ENCODE data around the gene NFIC. TPM values are rescaled to one million over a fixed set of nuclear protein-coding genes. Genes with fewer than 3 reads are reported as not detected.
"Not testable (repeated sequence)": the region's sequence is repeated elsewhere in the genome, so short reads cannot be mapped to it uniquely, and the experiment has no call there.

The NFIC gene
- total RNA-seq, 2 donors from 2014 or later = 52.4 to 57.8 TPM

DNA sequence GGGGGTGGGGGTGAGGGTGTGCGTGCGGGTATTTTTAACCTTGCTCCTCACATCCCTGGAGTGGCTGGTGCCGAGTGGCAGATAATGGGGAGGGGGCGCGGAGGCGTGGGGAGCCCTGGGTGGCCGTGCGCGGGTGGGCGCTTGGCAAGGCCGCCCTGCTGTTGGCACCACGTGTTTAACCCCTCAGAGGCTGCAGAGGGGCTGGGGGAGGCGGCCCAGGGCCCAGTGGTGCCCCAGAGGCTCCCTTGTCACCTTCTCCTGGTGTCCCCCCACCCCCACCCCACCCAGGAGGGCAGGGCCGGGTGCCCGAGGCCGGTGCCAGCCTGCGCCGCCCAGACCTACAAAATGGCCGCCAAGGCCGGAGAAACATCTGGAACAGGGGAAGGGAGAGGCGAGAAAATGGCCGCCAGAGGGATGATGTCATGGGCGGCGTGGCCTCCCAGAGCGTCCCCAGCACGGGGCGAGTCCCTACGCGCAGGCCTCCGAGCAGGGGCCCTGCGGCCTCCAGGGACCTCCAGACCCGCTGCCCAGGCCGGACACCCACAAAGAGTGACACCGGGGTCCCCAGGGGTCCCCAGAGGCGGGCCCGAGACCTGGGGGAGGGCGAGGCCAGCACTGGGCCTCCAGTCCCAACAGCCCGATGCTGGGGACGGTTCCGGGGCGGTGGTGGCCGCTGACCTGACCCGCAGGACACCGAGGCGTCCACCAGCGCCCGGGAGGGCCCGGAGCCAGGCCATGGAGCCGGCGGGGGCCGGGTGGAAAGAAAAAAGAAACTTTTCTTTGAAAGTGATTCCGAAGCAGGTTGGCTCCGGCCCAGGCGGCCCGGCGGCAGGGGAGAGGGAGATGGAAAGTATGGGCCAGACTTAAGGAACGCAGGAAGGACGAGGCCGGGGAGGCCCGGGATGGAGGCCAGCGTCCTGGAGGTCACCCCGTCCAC is 38.2 kb downstream of the NFIC start:
- DNase-seq = peak; percentile 52 to 72
- ATAC-seq = peak; percentile 35
- intact Hi-C loops (cut with DNase I, micrococcal nuclease) = no loop called here

DNA sequence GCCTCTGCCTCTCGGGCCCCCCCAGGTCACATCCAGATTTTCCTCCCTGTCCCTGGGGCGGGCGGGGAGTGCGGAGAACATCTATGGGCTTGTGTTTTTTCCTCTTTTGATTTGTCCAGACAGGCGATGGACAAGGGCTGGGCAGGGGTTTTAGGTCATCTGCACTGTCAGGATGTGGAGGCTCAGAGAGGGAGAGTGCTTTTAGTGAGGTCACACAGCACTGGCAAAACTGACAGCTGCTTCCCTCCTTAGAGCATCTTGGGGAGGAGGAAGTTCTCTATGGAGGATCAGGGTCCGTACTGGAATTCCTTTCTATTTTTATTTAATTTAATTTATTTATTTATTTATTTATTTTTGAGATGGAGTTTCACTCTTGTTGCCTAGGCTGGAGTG is 38.9 kb downstream of the NFIC start:
- DNase-seq (no peak), ATAC-seq (no peak)
- intact Hi-C loops (cut with DNase I, micrococcal nuclease) = no loop called here

DNA sequence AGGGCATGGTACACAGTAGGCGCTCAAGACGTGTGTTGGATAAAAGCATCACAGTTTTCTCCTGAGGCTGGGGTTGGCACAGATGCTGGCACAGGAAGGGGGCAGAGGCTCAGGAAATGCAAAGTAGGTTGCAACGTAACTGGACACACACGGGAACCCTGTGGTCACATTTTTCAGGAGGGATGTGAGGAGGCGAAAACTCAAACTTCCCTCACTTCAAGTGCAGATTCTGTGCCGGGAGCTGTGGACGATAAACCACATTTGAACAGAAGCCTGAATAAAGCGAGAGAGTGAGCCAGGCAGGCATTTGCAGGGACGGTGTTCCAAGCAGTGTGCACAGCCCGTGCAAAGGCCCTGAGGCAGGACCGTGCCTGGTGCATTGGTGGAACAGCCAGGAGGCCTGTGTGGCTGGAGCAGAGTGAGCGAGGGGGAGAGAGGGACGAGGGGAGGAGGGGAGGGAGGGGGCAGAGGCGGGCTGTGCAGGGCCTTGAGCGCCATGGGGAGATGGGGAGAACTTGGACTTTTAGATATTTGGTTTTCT is 40.3 kb downstream of the NFIC start:
- ATAC-seq (no peak), DNase-seq (no peak)
- intact Hi-C loops (cut with DNase I, micrococcal nuclease) = no loop called here

DNA sequence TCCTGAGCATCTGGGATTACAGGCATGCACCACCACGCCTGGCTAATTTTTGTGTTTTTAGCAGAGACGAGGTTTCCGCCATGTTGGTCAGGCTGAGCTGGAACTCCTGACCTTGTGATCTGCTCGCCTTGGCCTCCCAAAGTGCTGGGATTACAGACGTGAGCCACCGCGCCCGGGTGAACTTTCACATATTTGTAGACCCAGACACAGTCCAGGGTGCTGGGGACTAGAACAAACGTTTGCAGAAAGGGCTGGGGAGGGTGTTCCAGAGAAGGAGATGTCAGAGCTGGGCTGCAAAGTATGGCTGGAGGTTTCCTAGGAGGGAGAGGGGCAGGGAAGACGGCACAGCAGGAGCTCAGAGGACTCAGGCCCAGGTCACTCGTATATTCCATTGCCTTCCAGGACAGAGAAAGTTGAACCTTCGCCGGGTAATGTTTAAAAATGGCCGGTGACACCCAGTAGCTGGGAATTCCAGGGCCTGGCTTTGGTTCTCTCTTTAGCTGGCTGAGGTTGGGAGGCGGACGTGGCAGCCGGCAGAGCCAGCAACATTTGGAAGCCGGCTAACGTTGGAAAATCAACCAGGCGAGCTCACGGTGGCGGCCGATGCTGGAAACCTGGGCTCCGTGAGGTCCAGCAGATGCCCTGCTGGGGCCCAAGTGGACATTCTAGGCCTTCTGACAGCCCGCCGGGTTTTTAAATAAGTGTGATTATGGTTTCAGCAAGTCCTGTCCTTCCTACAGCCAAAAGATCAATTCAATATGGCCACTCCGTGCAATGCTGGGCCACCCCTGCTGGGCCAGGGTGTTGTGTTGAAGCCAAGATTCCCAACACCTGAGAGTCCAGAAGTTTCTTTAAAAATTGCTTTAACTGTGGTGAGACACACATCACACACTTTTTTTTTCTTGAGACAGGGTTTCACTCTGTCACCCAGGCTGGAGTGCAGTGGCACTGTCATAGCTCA is 41.5 kb downstream of the NFIC start:
- ATAC-seq = no peak
- intact Hi-C loops (cut with DNase I, micrococcal nuclease) = no loop called here

DNA sequence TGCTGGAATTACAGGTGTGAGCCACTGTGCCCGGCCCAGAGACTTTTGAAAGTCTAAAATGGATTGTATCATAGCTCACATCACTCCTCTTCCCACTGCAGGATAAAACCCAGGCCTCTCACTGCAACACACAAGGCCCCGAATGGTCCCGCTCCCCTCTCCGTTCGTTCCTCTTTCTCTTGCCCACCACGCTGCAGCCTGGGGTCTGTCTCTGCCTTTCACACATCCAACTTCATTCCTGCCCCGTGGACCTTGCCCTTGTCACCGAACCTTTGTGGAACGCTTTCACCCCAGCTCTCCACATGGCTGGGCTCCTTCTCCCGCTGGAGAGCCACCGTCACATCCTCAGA is 42.6 kb downstream of the NFIC start:
- no peak for DNase-seq
- intact Hi-C loops (cut with DNase I, micrococcal nuclease) = no loop called here
- ATAC-seq = no peak

More for the DNA sequence above, 41.5 kb downstream of the NFIC start:
- no peak for DNase-seq

DNA sequence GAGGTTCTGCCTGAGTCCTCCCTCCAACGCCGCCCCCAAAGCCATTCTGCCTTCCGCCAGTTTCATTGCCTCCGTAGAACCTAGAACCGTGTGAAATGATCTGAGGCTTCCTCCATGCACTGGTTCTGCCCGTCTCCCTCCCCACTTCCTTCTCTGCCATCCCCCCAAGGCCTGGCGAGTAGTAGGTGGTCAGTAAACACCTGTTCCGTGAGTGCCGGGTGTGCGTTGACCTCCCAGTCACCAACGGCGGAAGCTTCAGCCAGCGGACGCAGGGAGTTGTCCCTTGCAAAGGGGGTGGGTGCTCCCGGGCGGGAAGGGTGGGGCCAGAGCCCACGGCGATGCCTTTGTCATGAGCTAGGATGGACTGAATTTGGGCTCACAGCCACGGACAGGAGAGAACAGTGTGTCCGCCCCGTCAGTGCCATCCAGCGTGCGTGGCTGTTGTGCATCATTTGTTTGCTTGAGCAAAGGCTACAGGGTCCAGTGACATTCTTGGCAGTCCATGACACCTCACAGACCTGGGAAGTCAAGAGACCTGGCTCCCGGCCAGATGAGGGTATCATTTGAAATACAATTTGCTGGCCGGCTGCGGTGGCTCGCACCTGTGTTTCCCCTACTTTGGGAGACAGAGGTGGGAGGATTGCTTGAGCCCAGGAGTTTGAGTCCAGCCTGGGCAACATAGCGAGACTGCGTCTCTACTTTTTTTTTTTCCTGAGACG is 43.1 kb downstream of the NFIC start:
- peak in 1 of 2 donors; percentile 84 for DNase-seq
- ATAC-seq = peak; percentile 19
- intact Hi-C loops (cut with DNase I, micrococcal nuclease) = no loop called here

DNA sequence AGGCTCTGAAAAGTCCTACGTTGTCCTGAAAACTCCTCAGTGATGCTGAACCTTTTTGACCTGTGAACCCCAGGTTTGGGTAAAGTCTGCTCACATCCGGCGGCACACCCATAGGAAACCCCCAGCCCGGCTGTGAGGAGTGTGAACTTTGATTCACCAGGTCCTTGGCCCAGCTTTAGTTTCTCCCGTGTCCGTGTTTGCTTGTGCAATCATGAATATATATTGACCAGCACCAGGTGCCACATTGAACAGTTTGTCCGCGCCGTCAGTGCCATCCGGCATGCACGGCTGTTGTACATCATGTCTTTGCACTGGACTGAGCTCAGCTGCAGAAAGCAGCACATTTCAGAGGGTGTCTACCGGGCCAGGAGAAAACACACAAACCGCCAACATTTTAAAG is 45.3 kb downstream of the NFIC start:
- intact Hi-C loops (cut with DNase I, micrococcal nuclease) = no loop called here
- ATAC-seq = no peak
- DNase-seq = no peak

DNA sequence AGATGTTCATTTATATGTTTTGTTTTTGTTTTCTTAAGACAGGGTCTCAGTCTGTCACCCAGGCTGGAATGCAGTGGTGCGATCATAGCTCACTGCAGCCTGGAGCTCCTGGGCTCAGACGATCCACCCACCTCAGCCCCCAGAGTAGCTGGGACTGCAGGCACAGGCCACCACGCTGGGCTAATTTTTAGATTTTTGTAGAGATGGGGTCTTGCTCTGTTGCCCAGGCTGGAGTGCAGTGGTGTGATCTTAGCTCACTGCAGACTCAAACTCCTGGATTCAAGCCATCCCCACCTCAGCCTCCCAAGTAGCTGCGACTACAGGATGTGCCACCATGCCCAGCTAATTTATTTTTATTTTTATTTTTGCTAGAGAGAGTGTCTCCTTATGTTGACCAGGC is 45.7 kb downstream of the NFIC start:
- ATAC-seq (no peak), DNase-seq (no peak)
- intact Hi-C loops (cut with DNase I, micrococcal nuclease) = no loop called here

DNA sequence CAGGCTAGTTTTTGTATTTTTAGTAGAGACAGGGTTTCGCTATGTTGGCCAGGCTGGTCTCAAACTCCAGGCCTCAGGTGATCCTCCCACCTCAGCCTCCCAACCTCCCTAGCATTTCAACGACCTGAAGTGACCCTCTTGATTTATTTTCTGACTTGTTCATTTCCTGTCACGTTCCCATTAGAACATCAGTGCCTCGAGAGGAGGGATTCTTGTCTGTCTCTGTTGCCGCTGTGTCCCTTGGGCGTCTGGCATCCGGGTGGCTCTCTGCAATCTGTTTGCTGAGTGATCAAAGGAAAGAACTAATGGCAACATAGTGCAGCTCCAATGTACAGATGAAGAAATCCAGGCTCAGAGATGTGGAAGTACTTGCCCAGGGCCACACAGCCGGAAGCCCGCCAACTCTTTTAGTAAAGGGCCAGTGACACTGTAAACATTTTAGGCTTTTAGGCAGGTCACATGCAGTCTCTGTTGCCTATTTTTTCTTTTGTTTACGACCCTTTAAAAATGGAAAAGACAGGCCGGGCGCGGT is 47.5 kb downstream of the NFIC start:
- intact Hi-C loops (cut with DNase I, micrococcal nuclease) = no loop called here
- no peak for ATAC-seq

DNA sequence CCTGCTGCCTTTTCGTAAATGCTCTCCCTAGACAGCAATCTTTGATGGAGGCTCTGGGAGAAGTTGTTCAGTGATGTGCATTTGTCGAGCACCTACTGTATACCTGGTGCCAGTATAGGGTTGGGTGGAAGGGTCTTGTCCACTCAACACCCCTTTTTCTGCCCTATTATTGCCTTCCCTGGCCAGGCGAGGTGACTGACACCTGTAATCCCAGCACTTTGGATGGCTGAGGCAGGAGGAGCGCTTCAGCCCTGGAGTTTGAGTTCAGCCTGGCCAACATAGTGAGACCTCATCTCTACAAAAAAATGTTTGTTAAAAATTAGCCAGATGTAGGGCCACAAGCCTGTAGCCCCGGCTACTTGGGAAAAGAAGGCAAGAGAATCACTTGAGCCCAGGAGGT is 49.3 kb downstream of the NFIC start:
- DNase-seq = no peak
- ATAC-seq = no peak
- intact Hi-C loops (cut with DNase I, micrococcal nuclease) = no loop called here

More for the DNA sequence above, 47.5 kb downstream of the NFIC start:
- DNase-seq = no peak

DNA sequence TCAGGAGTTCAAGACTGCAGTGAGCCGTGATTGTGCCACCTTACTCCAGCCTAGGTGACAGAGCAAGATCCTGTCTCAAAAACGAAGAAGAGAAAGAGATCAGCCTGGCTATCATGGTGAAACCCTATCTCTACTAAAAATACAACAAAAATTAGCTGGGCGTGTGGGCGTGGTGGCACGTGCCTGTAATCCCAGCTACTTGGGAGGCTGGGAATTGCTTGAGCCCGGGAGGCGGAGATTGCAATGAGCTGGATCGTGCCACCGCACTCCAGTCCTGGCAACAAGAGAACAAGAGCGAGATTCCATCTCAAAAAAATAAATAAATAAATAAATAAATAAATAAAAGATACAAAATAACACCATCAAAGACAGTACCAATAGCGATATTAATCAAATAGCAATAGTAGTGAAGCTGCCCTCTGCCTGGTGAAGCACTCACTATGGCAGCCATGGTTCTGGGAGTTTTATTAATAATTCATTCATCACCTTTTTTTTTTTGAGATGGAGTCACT is 53.9 kb downstream of the NFIC start:
- no peak for DNase-seq
- no peak for ATAC-seq
- intact Hi-C loops (cut with DNase I, micrococcal nuclease) = loop anchor here in 1 of 2 donors (10.0 kb wide), 1 partner anchor 45 kb away; no protein-coding TSS in a partner anchor

DNA sequence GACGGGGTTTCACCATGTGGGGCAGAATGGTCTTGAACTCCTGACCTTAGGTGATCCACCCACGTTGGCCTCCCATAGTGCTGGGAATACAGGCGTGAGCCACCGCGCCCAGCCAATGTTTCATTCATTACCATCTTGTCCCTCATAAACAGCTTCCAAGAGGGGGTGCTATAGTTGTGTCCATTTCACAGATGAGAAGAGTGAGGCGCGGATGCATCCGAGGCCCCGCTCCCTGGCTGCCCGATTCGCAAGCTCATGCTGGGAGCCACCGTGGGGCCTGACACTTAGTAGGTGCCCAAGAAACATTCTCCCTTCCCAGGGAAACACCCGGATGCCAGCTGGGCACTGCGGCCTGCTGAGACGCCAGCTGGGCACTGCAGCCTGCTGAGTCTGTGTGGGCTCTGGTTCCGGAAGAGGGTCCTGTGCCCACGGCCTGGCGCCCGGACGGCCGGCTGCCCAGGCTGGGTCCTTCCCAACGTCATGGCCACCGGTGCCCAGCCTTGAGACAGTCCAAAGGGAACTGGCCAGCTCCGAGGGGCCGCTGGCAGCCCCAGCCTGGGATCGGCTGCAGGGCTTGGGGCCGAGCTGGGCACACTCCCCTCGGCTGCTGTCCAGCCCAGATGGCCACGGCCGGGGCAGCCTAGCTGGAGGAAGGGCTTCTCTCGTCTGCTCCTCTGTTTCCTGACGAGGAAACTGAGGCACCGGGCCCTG is 54.7 kb downstream of the NFIC start:
- ATAC-seq (no peak), DNase-seq (no peak)
- intact Hi-C loops (cut with DNase I, micrococcal nuclease) = loop anchor here in 1 of 2 donors (10.0 kb wide), 1 partner anchor 46 kb away; no protein-coding TSS in a partner anchor

DNA sequence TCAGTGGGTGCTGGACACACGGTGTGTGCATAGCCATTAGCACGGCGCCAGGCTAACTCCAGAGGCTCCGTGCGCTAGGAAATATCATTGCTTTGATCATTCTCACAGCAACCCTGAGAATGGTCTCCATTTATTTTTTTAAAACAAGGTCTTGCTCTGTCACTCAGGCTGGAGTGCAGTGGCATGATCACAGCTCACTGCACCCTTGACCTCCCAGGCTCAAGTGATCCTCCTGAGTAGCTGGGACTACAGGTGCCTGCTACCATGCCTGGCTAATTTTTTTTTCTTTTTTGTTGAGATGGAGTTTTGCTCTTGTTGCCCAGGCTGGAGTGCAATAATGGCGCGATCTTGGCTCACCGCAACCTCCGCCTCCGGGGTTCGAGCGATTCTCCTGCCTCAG is 55.3 kb downstream of the NFIC start:
- not testable (repeated sequence) for ATAC-seq, DNase-seq
- intact Hi-C loops (cut with DNase I, micrococcal nuclease) = loop anchor here in 1 of 2 donors (10.0 kb wide), 1 partner anchor 47 kb away; no protein-coding TSS in a partner anchor

DNA sequence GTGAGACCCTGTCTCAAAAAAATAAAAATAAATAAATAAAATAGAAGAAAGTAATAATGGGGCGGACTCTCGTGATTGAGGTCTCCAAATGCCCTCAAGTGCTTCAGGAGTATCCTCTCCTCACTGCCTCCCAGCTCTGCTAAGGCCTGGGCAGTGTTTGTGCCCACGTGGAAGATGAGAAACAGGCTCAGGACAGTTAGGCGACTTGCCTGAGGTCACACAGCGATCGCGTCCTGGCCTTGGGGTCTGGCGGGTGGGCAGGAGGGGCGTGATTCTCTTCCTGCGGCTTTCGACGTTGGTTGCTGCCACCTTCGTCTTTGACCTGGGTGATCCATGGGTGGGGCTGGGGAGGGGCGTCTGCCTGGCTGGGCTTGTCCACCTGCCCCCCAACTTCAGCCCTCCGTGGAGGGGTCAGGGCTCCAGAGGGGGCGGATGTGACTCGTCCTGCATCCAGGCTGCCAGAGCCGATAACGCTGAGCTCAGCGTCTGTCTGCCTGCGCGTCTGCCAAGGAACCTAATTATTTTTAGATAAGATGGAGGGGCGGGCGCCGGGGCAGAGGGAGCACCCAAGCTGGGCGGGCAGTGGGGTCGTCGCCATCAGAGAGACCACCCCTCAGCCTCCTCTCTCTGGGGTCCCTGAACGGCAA is 56.9 kb downstream of the NFIC start:
- DNase-seq (no peak), ATAC-seq (no peak)
- intact Hi-C loops (cut with DNase I, micrococcal nuclease) = loop anchor here in 1 of 2 donors (10.0 kb wide), 1 partner anchor 49 kb away; no protein-coding TSS in a partner anchor

DNA sequence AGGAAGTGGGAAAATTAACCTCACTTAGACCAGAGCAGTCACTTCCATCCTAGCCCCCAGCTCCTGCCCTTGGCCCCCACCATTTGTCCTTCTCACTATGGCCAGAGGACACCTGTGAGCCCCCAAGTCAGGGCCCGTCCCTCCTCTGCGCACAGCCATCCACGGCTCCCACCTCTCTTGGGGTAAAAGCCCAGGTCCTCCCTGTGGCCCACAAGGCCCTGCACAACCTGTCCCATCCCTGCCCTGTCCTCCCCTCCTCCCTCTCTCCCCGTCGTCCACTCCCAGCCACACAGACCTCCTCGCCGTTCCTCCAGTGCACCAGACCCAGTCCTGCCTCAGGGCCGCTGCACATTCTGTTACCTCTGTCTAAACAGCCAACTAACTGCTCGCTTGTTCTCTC is 60.0 kb downstream of the NFIC start:
- no peak for ATAC-seq
- intact Hi-C loops (cut with DNase I, micrococcal nuclease) = loop anchor here in 1 of 2 donors (5.0 to 10.0 kb wide), 2 partner anchors 52 to 99 kb away; no protein-coding TSS in a partner anchor
- no peak for DNase-seq

DNA sequence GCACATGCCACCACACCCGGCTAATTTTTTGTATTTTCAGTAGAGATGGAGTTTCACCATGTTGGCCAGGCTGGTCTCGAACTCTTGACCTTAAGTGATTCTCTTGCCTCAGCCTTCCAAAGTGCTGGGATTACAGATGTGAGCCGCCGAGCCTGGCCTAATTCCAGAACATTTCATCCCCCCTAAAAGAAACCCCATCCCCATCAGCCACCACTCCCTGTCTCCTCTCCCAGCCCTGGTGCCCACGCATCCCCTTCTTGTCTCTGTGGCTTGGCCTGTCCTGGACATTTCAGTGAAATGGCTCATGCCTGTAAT is 63.9 kb downstream of the NFIC start:
- ATAC-seq; intact Hi-C loops (cut with DNase I, micrococcal nuclease); DNase-seq: not testable (repeated sequence)

DNA sequence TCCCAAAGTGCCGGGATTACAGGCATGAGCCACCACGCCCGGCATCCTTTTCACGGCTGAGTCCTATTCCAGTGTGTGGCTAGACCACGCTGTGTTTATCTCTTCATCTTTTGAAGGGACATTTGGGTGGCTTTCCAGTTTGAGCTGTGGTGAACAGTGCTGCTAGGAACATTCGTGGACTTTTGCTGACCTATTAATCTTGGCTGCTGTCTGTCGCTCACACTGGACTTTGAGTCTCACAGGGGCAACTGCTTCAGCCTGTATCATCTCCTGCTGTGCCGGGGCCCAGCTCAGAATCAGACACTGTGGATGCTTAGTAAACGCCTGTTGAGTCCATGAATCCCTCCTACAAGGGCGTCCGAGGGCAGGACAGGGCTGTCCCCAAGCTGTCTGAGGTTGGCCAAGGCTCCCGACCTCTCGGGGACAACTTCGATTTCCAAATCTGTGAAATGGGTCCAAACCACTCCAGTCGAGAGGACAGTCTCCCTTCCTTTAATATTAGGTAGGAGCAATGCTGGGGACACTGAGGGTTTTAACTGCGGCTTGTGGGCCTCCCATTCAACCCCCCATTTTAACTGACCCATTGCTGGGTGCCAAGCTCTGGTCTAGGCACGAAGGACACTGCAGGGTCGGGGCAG is 65.5 kb downstream of the NFIC start:
- ATAC-seq (no peak), DNase-seq (no peak)
- intact Hi-C loops (cut with DNase I, micrococcal nuclease) = no loop called here
